ENCODE results near the gene KCNMA1.

GRCh38 chr10:77177589-77177988 lies 460.0 kb downstream of the KCNMA1 start:
- TF ChIP-seq CTCF (IDR thresholded peaks at IDR 0.05) (no peak), POLR2A (IDR thresholded peaks at IDR 0.05) (no peak)
